GM18873 (cell line): ENCODE results near the gene PODN.

Source experiments
- ATAC-seq: cut with Tn5 transposase; IDR thresholded peaks from one replicate; pipeline ENCODE4 v1.9.1; 2021; ENCODE audit warnings: mild to moderate bottlenecking, moderate library complexity, moderate number of reproducible peaks; ENCODE audit not compliant: unreplicated experiment, low FRiP score

PODN gene

DNA sequence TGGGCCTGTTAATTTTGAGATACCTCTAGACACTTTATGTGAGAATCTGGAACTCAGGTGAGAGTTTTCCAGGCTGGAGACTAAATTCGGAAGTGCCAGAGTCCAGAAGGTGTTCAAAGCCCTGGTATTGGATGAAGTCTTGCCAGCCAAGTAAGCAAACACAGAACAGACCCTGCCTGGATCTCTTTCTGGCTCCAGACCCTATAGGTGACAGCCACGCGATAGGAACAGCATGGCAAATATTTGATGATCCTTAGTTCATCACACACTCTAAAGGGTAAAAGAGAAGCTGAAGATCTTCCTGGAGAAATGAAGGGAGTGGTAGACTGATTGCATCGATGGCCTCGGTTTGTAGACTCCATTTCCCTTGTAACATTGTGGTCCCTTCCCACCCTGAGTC, 49.7 kb downstream of the PODN start:
- no peak for ATAC-seq

DNA sequence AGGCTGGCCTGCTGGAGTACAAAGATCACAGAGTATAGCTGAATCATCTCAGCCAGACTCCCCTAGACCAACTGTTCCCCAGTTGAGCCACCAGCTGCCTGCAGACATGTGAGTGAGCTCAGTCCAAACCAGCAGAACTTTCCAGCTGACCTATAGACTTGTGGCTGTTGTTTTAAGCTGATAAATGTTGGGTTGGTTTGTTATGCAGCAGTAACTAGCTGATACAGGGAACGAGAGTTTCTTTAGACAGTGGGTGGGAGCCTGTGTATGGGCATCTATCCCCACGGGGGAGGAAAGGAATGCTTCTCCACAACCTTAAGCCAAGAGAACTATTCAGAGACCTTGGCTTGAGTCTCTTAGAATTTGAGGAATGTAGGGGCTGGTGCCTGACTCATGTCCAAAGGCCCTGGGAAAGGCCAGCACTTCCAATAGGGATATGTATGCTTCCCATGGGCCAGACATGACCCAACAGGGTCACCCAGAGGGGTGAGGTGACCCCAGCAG, 50.3 kb downstream of the PODN start:
- ATAC-seq = no peak

DNA sequence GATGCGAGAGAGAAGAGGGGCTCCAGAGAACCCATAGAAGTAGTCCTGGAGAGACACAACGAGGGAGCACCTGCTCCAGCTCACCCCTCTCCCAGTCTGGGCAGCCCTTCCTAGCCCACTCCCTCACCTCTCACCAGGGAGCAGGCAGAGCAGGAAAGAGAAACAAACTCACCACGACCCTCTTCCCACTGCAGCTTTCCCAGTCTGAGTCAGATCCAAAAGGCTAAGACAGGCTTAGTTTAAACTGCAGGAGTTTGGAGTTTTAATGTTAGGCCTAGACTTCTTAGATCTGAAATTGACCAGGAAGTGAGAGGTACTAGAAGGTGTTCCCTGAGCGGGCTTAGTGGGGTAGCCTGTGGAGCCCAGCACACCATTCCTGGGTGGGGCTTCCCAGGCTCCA, 50.8 kb downstream of the PODN start:
- no peak for ATAC-seq

DNA sequence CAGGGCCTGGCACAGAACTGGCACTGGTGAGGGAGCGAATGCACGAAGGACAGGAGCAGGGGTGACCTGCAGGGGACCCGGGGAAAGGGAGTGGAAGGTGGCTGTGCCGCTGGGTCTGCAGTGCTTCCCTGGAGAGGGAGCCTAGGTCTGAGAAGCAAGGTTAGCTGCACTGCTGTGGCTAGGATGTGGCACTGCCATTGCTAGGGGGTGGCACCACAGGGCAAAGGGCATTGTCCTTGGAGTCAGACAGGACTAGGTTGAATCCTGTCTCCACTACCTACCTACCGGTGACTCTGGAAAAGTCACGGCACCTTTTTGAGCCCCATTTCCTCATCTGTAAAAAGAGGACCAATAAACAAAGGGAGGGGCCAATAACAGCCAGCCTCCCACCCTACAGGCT, 52.1 kb downstream of the PODN start:
- ATAC-seq = no peak

DNA sequence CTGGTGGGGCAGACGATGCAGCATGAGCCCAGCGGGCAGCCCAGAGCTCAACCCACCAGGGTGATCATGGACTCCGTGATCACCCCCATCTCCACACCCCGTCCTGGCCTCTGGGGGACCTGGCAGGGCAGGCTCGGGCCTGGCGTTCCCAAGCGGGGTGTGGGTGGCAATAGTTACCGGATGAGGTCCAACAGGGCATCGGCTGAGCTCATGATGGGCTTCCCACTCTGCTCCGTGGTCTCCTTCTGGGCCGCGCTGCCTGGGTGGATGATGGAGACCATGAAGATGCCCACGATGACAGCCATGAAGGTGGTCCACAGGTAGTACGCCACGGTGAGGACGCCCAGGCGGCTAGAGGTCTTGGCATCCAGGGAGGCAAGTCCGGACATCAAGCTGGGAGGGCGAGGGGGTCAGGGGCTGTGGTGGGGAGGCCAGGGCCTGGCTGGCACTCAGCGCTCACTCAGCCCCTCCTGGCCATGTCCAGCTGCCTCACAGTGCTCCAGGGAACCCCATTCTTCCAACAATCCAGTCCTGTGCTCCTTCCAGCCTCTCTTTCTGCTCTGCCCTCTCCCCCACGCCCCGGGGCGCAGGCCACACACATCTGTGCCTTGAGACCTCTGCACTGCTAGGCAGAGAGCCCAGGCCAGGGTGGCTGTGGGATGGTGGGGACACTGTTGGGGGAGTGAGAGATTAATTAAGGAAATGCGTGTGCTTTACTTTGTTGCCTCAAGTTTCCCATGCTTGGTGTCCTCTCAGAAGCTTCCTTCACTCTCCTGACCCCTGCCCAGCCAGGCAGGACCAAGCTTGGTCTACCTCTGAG, 52.8 kb downstream of the PODN start:
- ATAC-seq = no peak

DNA sequence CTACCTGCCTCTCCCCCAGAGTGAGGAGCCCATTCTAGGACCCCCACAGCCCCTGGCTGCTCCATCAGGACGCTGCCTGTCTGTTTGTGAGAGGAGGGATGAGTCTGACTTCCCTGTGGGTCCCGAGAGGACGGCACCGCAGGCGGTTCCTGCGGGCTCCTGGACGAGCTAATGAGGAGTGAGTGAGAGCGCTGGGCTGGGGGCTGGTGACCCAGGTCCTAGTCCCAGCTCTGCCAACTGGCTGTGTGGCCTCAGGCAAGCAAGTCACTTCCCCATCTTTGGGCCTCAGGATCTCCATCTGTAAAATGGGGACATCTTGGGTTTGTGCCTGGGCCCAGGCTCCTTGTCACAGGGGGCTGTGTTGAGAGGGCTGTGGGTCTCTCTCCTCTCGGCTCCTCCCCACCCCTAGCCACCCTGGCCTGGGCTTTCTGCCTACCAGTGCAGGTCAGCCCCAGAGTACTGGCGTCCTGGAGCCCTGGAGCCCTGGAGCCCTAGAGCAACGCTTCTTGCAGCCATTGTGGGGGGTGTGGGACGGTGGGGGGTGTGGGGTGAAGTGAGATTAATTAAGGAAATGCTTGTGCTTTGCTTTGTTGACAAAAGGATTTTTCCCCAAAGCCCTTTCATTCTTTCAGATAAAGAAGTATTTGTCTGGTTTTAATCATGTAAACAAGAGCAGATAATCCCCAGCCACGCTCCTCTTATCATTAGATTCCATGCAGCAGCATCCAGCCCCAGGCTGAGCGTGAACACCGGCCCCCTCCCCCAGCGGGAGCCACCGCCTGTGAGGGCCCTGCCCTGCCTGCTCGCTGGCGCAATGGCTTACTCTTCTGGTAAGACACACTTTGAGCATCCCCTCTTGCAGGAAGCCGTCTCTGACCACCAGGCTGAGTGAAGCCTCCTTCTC, 53.6 kb downstream of the PODN start:
- no peak for ATAC-seq

DNA sequence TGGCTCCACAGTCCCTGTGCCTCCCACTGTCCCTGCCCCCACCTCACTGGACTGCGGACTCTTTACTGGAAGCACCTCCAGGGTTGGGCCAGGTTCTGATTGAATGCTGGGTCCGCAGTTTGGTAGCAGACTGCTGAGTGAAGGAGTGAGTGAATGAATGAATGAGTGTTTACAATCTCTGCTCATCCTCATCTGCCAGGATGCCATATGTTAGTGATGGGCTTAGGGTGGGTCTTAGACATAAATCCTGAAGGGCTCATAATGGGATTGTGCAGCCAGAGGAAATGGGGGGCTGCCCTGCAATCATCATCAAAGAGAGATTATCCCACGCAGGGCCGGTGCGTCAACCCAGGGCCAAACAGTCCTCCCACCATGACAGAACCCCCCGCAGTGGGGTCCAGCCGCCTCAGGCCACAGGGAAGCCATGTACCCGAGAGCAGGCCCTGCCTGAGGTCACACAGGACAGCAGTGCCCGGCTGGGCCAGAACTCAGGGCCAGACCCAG, 54.3 kb downstream of the PODN start:
- ATAC-seq = no peak

DNA sequence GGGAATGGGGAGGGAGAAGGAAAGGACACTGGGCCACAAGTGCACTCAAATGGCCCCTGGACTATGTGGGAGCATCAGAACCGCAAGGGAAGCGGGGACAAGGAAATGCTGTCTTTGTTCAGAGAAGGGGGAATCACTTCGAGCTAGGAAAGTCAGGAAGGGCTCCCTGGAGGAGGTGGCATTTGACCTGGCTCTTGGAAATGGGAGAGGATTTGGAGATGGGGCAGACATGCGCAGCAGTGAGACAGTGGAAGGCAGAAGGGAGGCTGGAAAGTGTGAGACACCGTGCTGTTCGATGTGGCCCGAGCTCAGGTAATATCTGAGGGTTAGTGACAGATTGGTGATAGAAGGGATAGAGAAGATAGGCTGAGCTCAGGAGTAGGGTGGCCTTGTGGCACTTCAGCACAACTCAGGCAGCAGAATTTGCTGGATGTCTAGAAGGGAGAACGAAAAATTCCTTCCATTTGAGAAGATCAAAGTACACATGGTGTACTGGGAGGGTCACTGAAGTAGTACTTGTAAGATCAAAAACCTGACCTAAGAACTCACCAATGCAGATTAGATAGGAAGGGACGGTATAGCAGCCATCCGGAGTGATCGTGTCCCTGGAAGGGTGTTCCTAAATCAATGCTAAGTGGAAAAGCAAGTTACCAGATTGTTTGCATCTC, 55.1 kb downstream of the PODN start:
- ATAC-seq = no peak

DNA sequence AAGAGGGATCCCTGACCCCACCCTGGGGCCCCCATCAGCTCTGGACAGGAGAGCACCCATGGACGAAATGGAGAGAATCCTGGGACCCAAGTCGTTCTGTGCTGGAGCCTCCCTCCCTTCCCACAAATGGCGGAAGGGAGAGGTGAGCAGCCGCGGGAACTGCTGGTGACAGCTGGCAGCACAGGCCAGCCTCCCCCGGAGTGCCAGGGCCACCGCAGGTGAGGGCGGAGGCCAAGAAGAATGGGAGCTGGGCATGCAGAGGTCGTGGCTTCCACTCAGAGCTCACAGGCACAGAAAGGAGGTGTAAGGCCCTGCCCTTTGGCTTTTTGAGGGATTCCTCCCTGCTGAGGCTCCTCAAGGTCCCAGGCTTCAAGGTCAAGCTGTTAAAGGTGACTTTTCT, 55.8 kb downstream of the PODN start:
- no peak for ATAC-seq

DNA sequence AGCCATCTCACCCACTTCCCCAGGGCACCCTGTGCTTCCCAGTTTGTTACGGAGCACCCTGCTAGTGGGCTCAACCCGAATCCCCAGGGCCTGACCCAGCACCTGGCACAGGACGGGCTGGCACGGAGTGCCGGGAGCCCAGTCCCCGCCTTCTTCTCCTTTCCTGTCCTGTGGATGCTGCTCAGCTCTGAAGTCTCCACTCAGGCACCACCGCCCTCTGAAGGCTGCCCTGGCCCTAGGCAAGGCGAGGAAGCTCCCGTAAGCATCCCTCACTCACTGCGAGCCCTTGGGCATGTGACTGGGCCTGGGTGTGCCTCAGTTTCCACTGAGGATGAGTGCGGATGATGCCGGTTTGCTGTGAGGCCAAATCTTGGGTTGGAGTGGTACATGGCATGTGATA, 58.6 kb downstream of the PODN start:
- no peak for ATAC-seq

DNA sequence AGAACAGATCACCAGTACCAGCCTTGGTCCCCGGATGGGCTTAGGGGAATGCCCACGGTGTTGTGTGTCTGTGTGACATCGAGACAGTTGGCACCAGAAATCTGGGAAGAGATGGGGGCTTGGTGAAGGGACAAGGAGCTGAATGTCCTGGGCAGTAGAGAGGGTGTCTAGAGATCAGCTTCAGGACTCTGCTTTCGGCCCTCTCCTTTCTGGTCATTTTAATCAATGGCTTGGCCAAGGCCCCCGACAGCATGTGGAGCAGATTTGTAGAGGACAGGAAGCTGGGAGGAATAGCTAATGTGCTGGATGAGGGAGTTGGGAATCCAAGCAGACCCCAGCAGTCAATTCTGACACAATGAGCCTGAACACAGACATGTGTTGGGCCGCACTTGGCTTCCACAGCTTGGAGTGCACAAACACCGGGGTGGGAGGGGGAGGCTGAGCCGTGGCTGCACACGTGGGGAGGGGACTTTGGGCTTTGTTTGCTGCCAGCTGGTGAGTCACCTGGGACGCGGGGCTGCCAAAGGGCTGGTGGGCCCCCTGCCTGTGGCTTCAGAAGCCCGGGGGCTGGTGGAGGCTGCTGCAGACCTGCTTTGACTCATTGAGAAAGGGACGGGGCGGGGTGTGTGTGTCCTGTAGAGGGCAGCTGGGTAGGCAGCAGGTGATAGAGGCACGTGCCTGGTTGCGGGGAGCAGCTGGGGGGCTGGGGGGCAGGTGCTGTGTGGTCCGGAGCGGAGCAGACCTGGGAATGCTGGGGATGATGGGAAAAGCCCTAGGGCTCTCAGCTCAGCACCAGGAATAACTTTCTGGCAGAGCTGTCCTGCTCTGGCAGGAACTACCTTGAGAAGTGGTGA, 59.5 kb downstream of the PODN start:
- ATAC-seq = no peak

DNA sequence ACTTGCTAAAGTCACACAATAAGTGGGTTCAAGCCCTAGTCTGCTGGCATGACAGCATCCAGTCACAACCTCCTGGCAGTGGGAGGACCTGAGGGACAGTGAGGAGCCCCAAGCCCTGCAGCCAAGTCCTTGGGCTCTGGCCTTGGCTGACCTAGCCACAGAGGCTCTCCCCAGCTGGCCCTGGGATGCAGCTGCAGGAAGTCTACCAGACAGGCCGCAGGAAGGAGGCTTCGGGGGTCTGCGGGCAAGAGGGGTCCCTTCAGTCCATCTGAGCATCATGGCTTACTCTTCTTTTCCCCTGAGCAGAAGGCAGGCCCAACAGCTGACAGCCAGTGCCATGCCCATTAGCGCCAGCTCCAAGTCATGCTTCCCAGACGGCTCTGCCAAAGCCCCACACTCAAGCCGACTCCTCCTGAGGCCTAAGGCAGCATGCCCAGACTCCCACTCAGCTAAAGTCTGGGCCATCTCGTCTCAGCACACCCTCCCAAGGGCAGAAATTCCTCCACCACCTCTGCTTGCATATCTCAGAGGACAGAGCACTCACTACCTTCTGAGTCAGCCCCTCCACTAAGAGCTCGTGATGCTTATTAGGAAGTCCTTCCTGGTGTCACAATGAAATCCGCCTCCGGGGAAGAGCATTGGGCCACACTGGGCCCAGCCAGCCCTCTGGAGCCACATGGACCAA, 60.3 kb downstream of the PODN start:
- no peak for ATAC-seq

DNA sequence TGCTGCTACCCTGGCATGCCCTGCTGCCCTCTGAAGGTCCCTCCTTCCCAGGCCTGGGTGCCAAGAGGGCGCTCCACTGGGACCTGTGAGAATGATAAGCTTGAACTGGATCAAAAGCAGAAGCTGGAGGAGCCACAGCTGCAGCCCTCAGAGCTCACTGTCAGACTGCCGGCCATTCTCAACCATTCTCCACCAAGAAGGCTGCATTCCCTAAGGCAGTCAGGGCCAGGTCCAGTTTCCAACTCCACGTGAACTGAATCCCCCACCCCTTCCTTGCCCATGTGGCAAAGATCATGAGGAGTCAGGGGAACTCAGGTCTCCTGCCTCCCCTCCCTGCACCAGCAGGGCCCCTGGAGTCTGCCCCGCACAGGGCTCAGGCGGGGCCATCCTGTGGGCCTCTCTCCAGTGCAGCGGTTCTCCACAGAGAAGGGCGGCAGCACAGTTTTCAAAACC, 61.0 kb downstream of the PODN start:
- no peak for ATAC-seq

DNA sequence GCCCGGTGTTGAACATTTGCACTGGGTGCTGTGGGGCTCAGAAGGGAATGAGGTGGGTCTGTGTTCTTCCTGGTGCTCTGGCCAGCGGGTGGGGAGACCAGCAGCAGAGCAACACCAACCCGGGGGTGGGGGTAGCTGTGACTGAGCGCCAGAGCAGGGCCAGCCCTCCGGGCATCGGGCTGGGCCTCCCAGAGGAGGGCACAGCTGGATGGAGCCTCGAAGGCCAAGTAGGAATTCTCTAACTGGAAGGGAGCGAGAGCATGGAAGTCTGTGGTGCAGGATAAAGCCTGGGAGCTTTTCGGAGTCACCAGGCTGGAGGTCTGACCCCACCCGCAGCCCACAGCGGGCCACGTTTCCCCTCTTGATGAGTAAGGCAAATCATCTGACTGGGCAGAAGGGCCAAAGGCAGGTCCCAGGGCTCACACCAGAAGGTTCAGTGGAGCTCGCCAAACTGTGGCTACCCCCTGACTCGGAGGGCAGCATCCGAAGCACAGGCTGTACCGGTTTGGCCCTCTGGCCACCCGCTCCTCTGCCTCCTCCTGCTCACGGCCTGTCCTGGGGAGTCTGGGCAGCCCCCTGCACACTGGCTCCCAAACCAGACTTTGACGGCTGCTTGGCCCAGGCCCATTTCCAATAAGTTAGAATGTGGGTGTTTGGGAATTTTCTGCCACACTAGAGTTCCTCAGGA, 61.6 kb downstream of the PODN start:
- no peak for ATAC-seq

DNA sequence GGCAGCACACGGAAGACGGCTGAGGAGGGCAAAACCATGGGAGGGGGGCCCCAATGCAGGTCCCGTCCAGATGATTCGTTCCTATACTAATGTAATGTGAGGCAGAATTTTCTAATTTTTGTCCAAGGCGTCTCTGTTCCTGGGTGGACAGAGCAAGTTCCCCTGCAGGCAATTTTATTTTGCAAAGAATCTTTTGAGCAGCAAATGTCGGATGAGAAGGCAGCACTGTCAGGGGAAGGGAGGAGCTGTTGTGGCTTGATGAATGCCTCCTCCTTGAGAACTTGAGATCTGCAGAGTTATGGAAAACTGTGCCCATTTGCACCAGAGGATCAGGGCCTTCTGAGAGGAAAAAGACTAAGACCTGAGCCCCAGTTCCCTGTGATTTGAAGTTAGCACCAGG, 63.1 kb downstream of the PODN start:
- ATAC-seq = no peak

DNA sequence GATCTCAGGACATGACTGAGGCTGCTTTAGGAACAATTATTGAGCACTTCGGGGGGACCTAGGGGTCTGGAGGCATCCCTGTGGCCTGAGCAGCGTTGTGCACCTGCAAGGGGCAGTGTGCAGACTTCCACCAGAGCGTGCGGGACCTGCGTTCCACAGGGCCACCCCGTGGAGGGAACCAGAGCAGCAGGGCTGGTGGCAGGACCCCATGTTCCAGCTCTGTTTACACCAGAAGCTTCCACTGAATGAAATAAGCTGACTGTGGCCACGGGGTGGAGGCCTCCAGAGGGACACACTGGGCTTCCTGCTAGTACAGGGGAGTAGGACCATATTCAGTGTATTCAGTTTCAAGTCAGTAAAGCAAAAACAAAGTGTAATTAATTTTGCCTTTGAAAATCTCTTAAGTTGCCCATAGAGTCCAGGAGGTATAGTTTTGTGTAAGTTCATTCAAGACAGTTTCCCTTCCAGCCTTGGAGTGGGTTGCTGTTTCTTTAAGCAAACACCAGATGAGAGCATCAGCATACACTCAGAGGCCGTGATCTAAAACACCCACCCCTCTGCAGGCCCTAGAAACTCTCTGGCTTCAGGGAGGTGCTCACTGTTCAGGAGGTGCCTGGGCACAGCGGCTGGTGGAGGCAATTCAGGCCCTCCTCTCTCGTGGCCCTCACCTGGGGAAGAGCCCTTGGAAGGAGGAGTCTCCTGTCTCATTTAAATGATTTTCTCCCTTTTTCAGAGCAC, 63.8 kb downstream of the PODN start:
- ATAC-seq = no peak

DNA sequence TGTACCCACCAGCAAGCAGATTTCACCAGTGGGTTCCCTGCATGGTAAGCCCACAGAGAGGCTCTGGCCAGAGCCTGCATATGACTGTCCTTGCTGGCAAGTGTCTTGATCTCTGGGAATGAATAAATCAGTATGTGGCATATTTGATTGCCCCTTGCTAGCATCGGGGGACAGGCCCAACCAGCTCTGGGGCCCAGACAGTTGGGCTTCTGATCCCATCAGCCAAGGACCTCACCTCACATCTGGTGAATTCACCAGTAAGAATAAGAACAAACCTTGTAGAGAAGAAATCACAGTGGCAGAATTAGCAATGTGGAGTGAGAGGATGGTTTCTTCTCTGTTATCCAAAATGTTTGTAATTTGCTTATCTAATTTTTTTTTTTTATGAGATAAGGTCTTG, 64.5 kb downstream of the PODN start:
- ATAC-seq = no peak

DNA sequence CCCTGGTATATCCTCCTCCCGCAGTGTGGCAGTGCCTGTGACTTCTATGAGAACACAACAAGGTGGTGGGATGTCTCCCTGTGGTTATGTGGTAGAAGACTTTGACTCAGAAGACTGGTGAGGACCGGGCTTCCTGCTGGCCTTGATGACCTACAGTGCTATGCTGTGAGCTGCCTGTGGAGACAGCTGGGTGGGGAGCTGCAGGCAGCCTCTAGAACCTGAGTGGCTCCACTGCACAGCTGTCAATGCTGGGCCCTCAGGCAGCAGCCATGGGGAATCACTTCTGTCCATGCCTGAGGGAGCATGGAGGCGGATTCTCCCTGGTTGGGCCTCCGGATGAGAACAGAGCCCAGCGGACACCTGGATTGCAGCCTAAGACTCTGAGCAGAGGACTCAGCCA, 65.5 kb downstream of the PODN start:
- no peak for ATAC-seq
